Activated CD4-positive, alpha-beta T cell treated with anti-CD3 and anti-CD28 coated beads, Interleukin-10, Interleukin-2, amounts not matched to agents 100 ng/mL and 50 ng/mL, durations not matched to agents 16 hours and 8 hours (primary cell): ENCODE measurements around the gene KSR1.
A peak's percentile ranks its signal among the peaks of the same experiment; 100 is the strongest.

Experiments
- DNase-seq: peaks from one replicate; pipeline ENCODE4 v3.0.0-alpha.2; 2020

KSR1 gene

GRCh38 chr17:27558341-27558740 is 102.1 kb downstream of the KSR1 start:
- DNase-seq = no peak

- no peak for DNase-seq
Measured at GRCh38 chr17:27558842-27559505, 102.7 kb downstream of the KSR1 start.

- DNase-seq = no peak
Measured at GRCh38 chr17:27559506-27560481, 103.5 kb downstream of the KSR1 start.

DNA sequence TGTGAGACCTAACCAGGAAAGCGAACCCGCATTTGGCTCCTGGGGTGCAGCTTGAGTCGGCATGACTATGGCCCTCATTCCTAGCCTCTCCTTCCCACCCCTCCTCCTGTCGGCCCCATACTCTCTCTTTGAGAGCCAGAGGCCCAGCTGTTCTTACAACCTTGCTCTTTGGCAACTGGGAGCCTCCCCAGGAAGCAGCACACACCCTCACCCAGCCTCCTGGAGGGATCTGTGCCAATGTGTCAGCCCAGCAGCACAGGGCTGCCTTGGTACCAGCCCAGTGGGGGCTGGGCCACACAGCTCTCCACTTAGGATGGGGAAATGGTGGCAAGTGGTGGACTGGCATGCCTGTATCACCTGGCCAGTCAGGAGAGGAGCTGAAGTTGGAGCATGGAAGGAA is 104.4 kb downstream of the KSR1 start:
- no peak for DNase-seq

DNA sequence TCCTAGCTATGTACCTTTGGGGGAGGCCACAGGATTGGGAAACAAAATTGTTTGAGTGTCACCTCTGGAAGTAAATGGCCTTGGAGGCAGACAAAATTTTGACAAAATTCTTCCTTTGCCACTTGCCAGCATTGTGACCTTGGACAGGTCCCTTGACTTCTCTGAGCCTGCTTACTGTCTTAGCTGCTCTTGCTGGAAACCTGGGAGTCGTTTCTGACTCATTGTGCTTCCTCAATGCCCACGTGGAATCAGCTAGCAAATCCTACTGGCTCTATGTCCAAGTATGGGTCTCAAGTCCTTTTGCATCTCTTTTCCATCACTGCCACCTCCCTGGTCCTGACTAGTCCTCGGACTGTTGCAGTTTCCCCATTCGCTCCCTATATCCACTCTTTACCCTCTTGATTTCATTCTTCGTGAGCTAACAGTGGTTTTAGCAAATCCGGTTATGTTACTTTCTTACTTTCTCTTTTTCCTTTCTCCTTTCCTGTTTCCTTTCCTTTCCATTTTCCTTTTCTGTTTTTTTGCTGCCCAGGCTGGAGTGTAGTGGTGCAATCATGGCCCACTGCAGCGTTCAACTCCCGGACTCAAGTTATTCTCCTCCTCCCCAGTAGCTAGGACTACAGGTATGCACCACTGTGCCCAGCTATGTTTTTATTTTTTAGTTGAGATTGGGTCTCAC is 106.7 kb downstream of the KSR1 start:
- DNase-seq = no peak

- no peak for DNase-seq
Measured at GRCh38 chr17:27563532-27563931, 107.3 kb downstream of the KSR1 start.

GRCh38 chr17:27564463-27564862 is 108.2 kb downstream of the KSR1 start:
- DNase-seq = no peak

DNA sequence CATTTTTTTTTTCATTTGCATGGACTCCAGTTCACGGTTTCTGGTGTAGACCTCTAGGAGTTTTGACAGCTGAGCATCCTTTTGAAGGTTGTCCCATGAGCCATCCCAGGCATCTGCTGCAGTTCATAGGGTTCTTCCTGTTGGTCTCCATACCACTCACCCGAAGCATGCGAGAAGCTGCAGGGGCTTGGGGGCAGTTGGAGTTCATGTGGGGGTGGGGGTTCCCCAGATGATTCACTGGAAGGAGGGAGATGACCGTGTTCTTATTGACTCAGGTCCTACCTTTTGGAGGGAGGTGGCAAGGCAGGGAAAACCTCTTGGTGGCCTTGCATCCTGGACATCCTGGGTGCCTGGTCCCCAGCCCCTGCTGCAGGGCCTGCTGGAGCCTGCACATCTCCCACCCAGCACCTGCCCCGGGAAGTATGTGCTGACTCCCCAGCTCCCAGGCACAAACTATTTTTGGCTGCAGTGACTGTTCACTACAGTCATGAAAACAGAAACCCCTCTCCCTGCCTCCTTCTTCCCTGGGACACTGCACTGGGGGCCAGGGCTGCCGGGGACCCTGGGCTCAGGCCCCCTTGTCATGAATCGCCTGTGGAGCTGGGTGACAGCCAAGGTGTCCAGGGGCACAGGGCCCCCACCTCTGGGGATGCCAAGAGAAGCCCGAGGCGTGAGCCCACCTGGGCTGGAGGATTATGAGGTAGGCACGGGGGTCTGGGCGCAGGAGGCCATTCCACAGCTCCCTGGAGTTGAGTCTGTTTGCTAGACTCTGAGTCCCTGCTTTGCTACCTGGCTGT is 109.8 kb downstream of the KSR1 start:
- DNase-seq = peak; percentile 50

DNA sequence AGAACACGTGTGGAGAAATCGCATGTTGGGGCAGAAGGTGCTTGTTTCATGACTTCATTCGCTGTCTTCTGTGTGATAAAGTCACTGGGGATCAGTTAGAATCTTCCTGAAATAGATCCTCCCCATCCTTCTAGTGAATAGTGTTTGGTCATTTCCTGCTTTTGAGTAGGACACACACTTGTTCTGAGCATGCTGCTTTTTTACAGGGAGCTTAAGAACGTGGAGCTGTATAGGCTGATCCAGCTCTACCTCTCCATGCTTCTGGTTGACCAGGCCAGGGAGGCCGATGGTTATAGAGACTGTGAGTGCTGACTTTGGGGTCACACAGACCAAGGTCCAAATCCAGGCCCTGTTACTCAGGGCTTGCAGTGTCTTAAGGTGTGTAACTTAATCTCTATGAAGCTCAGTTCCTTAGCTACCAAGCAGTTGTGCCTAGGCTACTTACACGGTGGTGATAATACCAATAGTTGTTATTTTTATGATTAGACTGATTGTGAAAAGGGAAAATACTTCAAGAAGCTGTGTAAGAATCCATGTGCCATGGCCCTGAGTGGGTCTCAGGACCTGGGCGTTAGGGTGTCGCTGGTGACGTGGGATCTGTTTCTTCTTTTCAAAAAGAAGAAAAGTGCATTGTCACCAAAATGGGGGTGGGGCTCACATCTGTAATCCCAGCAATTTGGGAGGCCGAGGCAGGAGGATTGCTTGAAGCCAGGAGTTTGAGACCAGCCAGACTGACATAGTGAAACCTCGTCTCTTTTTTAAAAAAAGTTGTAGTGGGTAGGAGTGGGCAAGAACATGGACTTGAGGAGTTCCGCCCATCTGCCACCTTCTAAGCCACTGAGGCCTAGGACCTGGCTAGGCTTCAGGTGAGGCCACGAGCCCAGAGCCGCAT is 110.7 kb downstream of the KSR1 start:
- no peak for DNase-seq

- no peak for DNase-seq
Measured at GRCh38 chr17:27567563-27567859, 111.3 kb downstream of the KSR1 start.

DNA sequence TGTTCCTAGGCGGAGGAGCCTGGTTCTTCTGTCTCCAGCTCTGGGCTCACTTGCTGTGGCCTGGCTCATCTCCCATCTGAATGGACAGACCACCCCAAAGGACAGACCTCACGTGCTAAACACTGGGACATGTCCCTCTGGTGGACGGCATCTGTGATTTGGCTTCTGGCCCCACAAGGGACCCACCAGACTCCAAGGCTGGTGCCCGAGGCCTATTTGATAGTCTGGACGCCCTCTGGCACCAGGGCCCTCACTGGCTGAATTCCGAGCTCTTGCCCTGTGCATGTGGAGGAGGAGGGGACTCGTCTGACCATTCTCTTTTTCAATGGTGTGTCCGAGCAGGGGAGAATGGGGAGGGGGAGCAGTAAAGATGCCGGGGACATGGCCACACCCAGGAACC is 112.0 kb downstream of the KSR1 start:
- DNase-seq = no peak

- no peak for DNase-seq
Measured at GRCh38 chr17:27568811-27569210, 112.6 kb downstream of the KSR1 start.

- DNase-seq = peak; percentile 78
Measured at GRCh38 chr17:27569257-27569722, 113.0 kb downstream of the KSR1 start.

DNA sequence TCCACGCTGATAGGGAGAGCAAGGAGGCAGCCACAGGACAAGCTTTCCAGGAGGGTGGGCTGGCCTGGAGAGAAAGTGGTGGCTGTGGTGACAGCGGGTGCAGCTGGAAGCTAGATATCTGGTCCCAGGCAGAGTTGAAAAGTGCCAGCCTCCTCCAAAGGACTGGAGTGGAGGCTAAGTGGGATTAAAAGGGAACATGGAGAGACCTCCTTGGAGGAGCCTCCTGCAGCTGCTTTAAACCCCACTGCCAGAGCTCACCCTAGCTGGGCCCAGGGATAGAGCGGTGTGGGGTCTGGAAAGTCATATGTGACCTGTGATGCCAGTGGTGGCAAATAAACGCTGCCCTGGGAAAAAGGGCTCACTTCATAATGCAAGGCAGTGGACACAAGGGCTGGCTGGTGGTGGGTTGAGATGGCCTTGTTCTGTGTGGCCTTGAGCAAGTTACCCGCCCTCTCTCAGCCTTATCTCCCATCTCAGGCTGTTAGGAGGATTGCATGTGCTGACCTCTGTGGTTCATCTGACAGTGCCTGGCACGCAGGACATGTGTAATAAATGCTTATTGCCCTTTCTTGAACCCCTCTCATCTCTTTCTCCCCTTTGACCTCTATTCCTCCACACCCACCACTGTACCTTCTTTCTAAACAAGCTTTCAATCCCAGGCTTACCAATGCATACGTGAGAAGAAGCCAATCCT is 113.8 kb downstream of the KSR1 start:
- DNase-seq = no peak

DNA sequence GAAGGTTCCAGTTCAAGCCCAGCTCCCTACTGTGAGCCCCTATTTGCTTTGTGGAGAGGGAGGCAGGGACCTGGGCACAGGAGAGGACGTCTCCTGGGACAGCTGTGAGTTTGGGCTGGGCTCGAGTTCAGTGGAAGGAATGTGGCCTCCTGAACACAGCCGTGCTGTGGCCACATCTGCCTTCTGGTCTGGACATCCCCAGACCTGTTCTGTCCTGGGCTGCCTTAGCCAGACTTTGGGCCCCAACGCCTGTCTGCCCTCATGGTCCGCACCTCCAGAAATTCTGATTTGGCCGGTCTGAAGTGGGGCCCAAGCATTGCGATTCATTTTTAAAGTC is 114.3 kb downstream of the KSR1 start:
- DNase-seq = no peak

DNA sequence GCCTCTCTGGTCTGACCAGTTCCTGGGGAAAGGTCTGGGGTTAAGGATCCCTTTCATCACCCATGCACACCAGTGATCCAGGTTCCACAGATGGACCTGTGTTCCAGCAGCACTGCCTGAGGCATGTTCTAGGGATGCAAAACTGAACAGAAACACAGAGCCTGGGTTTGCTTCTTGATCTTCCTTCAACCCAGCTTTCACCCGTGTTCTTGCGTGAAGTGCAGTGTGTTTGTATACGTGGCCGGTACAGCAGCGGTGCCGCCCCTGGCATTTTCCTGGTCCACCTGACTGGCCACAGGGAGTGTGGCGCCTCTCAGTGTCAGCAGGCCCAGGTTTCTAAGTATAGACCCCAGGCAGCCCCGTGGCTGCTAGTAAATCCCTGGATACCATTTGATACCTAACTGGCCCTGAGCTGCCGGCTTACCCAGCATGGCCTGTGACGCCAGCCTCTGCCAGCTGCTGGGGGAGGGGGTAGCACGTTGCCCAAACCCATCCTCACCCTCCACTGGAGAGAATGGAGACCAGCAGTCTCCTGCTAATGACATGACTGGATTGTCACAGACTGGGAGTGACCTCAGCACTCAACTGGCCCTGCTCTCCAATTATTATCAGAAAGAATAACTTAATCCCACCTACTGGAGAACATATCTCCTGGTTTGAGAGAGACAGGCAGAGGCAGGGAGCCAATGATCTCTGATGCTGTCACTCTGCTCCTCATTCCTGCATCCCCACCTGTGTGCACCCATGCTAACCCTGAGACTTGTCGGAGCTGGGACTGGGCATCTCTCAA is 115.5 kb downstream of the KSR1 start:
- no peak for DNase-seq

DNA sequence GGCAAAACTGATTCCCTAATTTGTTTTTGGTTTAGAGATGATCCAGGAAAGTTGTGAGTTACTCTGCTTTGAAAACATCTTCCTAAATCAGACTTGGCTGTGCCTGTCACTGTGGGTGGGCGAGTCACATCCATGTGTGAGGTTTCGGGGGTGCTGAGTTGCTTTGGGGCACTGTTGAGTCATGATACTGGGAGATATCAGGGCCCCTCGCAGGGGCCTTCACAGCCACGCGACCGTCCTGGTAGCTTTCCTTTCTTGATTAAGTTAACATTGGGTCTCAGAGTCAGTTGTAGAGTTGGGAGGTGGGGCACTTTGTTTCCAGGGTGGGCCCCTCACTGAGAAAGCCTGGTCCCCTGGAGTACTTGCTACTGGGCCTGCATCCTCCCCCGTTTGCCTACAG is 116.4 kb downstream of the KSR1 start:
- peak; percentile 56 for DNase-seq

DNA sequence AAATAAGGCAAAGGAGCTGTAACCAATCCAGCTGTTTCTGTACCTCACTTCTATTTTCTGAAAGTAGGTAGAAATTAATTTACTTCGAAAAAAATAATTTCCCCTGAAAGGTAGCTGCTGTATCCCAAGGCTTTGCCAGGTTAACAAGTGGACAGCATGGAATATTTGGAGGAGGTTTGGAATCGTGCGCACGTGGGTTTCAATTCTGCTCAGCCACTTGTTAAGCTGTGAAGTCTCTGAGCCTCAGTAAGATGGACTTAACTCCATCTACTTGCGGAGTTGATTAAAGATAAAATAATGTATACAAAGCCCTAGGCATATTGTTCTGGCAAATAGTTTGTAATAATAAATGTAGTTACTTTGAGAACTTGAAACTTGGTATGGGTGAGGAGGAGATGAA is 117.3 kb downstream of the KSR1 start:
- no peak for DNase-seq

- DNase-seq = peak; percentile 48
Measured at GRCh38 chr17:27573971-27574525, 117.8 kb downstream of the KSR1 start.
